RWPE2 (cell line): ENCODE data around the gene GALNT3.

Experiments
- ATAC-seq: fragments of 200-7000 bp; cut with Tn5 transposase; 3 replicates; pipeline ENCODE4 v1.9.1; 2021; ENCODE audit warnings: low read depth
- DNase-seq: peaks from one replicate; pipeline ENCODE4 v3.0.0-alpha.2; 2020; ENCODE audit warnings: low spot score
- H3K27ac ChIP-seq: fragments of 450-650 bp; 2 replicates; pipeline ENCODE4 v1.5.1; 2017; ENCODE audit warnings: mild to moderate bottlenecking; ENCODE audit not compliant: poor library complexity, severe bottlenecking
- H3K27me3 ChIP-seq: fragments of 250-450 bp; sonication (Bioruptor Pico); 2 replicates; pipeline ENCODE4 v1.5.1; 2021; ENCODE audit warnings: mild to moderate bottlenecking, moderate library complexity; ENCODE audit not compliant: insufficient read depth, poor library complexity, severe bottlenecking
- H3K36me3 ChIP-seq: fragments of 250-450 bp; sonication (Bioruptor Pico); 2 replicates; pipeline ENCODE4 v1.5.1; 2020; ENCODE audit warnings: low read depth, mild to moderate bottlenecking, moderate library complexity
- H3K4me1 ChIP-seq: fragments of 250-450 bp; sonication (Bioruptor Pico); 2 replicates; pipeline ENCODE4 v1.5.1; 2021; ENCODE audit warnings: mild to moderate bottlenecking, moderate library complexity; ENCODE audit not compliant: insufficient read depth, poor library complexity, severe bottlenecking
- H3K4me3 ChIP-seq: fragments of 250-450 bp; sonication (Bioruptor Pico); 2 replicates; pipeline ENCODE4 v1.5.1; 2021; ENCODE audit warnings: mild to moderate bottlenecking, moderate library complexity; ENCODE audit not compliant: severe bottlenecking
- H3K9me3 ChIP-seq: fragments of 250-450 bp; sonication (Bioruptor Pico); 2 replicates; pipeline ENCODE4 v1.5.1; 2021; ENCODE audit warnings: mild to moderate bottlenecking, moderate library complexity; ENCODE audit not compliant: severe bottlenecking
- TF ChIP-seq, protein P1 (sequence below): fragments of 450-650 bp; IDR thresholded peaks from one replicate; pipeline ENCODE4 v1.5.1; 2017; ENCODE audit warnings: mild to moderate bottlenecking, moderate library complexity; ENCODE audit not compliant: poor library complexity, severe bottlenecking

The GALNT3 gene

GRCh38 chr2:165773684-165774083 is 20.4 kb downstream of the GALNT3 start:
- TF ChIP-seq, protein P1, sequence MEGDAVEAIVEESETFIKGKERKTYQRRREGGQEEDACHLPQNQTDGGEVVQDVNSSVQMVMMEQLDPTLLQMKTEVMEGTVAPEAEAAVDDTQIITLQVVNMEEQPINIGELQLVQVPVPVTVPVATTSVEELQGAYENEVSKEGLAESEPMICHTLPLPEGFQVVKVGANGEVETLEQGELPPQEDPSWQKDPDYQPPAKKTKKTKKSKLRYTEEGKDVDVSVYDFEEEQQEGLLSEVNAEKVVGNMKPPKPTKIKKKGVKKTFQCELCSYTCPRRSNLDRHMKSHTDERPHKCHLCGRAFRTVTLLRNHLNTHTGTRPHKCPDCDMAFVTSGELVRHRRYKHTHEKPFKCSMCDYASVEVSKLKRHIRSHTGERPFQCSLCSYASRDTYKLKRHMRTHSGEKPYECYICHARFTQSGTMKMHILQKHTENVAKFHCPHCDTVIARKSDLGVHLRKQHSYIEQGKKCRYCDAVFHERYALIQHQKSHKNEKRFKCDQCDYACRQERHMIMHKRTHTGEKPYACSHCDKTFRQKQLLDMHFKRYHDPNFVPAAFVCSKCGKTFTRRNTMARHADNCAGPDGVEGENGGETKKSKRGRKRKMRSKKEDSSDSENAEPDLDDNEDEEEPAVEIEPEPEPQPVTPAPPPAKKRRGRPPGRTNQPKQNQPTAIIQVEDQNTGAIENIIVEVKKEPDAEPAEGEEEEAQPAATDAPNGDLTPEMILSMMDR, result no peak
- Histone ChIP-seq H3K36me3 (peaks cover 59% of the 10 kb centered on the region), H3K27ac (no peak overlapping the region), H3K4me1 (peaks cover 4% of the 10 kb centered on the region), H3K9me3 (no peaks in the 10 kb centered on the region), H3K27me3 (no peaks in the 10 kb centered on the region), H3K4me3 (no peak overlapping the region)
- ATAC-seq (no peak), DNase-seq (no peak)

- Histone ChIP-seq H3K36me3 (peaks cover 57% of the 10 kb centered on the region), H3K4me1 (no peaks in the 10 kb centered on the region), H3K27ac (no peak overlapping the region), H3K4me3 (no peak overlapping the region), H3K9me3 (no peaks in the 10 kb centered on the region), H3K27me3 (no peaks in the 10 kb centered on the region)
- ATAC-seq, result no peak
- TF ChIP-seq, protein P1, result no peak
- DNase-seq, result no peak
Observed at GRCh38 chr2:165772183-165772582, 21.9 kb downstream of the GALNT3 start.

- ATAC-seq, result no peak
- H3K27ac ChIP-seq, result no peak overlapping the region
- peaks cover 73% of the 10 kb centered on the region for H3K36me3 ChIP-seq
- no peak overlapping the region for H3K4me3 ChIP-seq
- no peaks in the 10 kb centered on the region for H3K27me3 ChIP-seq
- TF ChIP-seq, protein P1, result no peak
- DNase-seq, result no peak
- no peaks in the 10 kb centered on the region for H3K4me1 ChIP-seq
- no peaks in the 10 kb centered on the region for H3K9me3 ChIP-seq
Observed at GRCh38 chr2:165766326-165766927, 27.6 kb downstream of the GALNT3 start.

DNA sequence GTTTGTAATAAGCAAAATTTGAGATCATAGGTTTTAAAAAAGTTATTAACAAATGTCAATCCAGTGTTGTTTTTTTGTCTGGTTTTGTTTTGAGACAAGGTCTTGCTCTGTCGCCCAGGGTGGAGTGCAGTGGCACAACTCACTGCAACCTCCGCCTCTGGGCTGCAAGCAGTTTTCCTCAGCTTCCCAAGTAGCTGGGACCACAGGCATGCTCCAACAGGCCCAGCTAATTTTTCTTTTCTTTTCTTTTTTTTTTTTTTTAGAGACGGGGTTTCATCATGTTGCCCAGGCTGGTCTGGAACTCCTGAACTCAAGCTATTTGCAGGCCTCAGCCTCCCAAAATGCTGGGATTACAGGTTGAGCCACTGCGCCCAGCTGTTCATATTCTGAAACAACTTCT is 31.3 kb downstream of the GALNT3 start:
- TF ChIP-seq, protein P1, result no peak
- ATAC-seq, result no peak
- Histone ChIP-seq H3K4me1 (no peaks in the 10 kb centered on the region), H3K27ac (no peak overlapping the region), H3K4me3 (no peak overlapping the region), H3K9me3 (no peaks in the 10 kb centered on the region), H3K36me3 (peaks cover 76% of the 10 kb centered on the region), H3K27me3 (no peaks in the 10 kb centered on the region)
- DNase-seq, result no peak

- Histone ChIP-seq H3K4me1 (no peaks in the 10 kb centered on the region), H3K27ac (no peak overlapping the region), H3K36me3 (peaks cover 86% of the 10 kb centered on the region), H3K9me3 (no peaks in the 10 kb centered on the region), H3K4me3 (no peak overlapping the region), H3K27me3 (no peaks in the 10 kb centered on the region)
- ATAC-seq, result no peak
- no peak for DNase-seq
- TF ChIP-seq, protein P1, result no peak
Observed at GRCh38 chr2:165757906-165758675, 36.0 kb downstream of the GALNT3 start.
